ENCODE data around the gene GNB1L.

DNA sequence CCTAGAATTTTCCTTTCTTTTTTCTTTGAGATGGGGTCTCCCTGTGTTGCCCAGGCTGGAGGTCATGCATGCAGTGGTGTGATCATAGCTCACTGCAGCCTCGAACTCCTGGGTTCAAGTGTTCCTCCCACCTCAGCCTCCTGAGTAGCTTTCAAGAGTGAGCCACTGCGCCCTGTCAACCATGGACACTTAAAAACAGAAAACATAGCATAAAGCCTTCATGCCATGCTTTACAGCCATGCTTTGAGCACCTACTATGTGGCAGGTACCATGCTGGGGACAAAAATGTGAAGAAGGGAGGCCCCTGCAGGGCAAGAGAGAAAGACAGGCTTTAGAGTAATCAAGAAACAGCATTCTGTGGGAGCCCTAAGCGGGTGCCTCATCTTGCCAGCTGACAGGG, 13.7 kb upstream of the GNB1L start:
- TF ChIP-seq CTCF (conservative IDR thresholded peaks at IDR 0.05 in 1 of 2, IDR thresholded peaks at IDR 0.05 in 1 of 2; ENCODE audit: extremely low read depth in 1 of 2, insufficient read depth in 1 of 2, low read depth in 1 of 2, low read length in 2 of 2) (peak in 1 of 2 donors; percentile 20), EZH2 (IDR thresholded peaks at IDR 0.05; ENCODE audit: borderline replicate concordance, low read length) (no peak)
